ENCODE measurements around the gene ADGRG4.

GRCh38 chrX:136421338-136421737 is 120.6 kb downstream of the ADGRG4 start:
- TF ChIP-seq CTCF (IDR thresholded peaks at IDR 0.05) (no peak), POLR2A (IDR thresholded peaks at IDR 0.05) (no peak)
